ENCODE results near the gene TRAPPC8.

Gene TRAPPC8

GRCh38 chr18:31978616-31979015, 35.7 kb upstream of the TRAPPC8 start:
- no peak overlapping the region for H3K27ac ChIP-seq (replicated peaks)
- DNase-seq (ENCODE audit: low read depth in 1 of 2, low spot score in 1 of 2) = no peak
- H3K27me3 ChIP-seq (ENCODE audit: insufficient read depth, poor library complexity, severe bottlenecking) = no peaks in the 10 kb centered on the region
- TF ChIP-seq CTCF (IDR thresholded peaks at IDR 0.05; ENCODE audit: insufficient read depth, low read length) (no peak), SPI1 (IDR thresholded peaks at IDR 0.05; ENCODE audit: borderline replicate concordance, low read depth) (no peak), GABPA (IDR thresholded peaks at IDR 0.05; ENCODE audit: low read depth) (no peak), POLR2AphosphoS5 (IDR thresholded peaks at IDR 0.05; ENCODE audit: low read depth) (no peak)
- TF ChIP-seq, protein P1, sequence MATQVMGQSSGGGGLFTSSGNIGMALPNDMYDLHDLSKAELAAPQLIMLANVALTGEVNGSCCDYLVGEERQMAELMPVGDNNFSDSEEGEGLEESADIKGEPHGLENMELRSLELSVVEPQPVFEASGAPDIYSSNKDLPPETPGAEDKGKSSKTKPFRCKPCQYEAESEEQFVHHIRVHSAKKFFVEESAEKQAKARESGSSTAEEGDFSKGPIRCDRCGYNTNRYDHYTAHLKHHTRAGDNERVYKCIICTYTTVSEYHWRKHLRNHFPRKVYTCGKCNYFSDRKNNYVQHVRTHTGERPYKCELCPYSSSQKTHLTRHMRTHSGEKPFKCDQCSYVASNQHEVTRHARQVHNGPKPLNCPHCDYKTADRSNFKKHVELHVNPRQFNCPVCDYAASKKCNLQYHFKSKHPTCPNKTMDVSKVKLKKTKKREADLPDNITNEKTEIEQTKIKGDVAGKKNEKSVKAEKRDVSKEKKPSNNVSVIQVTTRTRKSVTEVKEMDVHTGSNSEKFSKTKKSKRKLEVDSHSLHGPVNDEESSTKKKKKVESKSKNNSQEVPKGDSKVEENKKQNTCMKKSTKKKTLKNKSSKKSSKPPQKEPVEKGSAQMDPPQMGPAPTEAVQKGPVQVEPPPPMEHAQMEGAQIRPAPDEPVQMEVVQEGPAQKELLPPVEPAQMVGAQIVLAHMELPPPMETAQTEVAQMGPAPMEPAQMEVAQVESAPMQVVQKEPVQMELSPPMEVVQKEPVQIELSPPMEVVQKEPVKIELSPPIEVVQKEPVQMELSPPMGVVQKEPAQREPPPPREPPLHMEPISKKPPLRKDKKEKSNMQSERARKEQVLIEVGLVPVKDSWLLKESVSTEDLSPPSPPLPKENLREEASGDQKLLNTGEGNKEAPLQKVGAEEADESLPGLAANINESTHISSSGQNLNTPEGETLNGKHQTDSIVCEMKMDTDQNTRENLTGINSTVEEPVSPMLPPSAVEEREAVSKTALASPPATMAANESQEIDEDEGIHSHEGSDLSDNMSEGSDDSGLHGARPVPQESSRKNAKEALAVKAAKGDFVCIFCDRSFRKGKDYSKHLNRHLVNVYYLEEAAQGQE (IDR thresholded peaks at IDR 0.05; ENCODE audit: insufficient replicate concordance, low read depth) = no peak
- no peak overlapping the region for H3K4me3 ChIP-seq (replicated peaks; ENCODE audit: insufficient read depth, low read length)

GRCh38 chr18:31977270-31977872, 34.4 kb upstream of the TRAPPC8 start:
- H3K4me3 ChIP-seq (replicated peaks; ENCODE audit: insufficient read depth, low read length) = no peak overlapping the region
- DNase-seq (ENCODE audit: low read depth in 1 of 2, low spot score in 1 of 2) = peak; percentile 31 to 59

DNA sequence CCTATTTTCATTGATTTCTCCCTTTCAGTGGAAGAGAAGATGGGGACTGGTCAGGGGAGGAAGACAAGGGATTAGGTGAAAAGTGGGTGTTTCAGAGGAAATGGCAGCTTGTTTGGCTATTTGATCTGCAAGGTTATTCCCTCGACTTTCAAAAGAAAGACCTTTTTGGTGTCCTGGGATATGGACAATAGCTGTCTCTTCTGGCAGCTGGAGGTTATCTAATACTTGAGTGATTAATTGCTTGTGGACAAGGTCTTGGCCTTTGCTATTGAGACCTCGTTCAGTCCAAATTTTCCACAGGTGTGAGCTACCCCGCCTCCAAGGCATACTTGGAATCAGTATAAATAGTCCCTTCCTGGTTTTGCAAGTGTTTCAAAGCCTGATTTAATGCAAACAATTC, 33.3 kb upstream of the TRAPPC8 start:
- Histone ChIP-seq H3K27ac (replicated peaks) (no peak overlapping the region), H3K4me3 (replicated peaks; ENCODE audit: insufficient read depth, low read length) (no peak overlapping the region), H3K27me3 (ENCODE audit: insufficient read depth, poor library complexity, severe bottlenecking) (no peaks in the 10 kb centered on the region)
- TF ChIP-seq CTCF (IDR thresholded peaks at IDR 0.05; ENCODE audit: insufficient read depth, low read length) (no peak), SPI1 (IDR thresholded peaks at IDR 0.05; ENCODE audit: borderline replicate concordance, low read depth) (no peak), POLR2AphosphoS5 (IDR thresholded peaks at IDR 0.05; ENCODE audit: low read depth) (no peak), GABPA (IDR thresholded peaks at IDR 0.05; ENCODE audit: low read depth) (no peak)
- TF ChIP-seq, protein P1 (IDR thresholded peaks at IDR 0.05; ENCODE audit: insufficient replicate concordance, low read depth) = no peak
- DNase-seq (ENCODE audit: low read depth in 1 of 2, low spot score in 1 of 2) = no peak

More at GRCh38 chr18:31977270-31977872, 34.4 kb upstream of the TRAPPC8 start:
- no peaks in the 10 kb centered on the region for H3K27me3 ChIP-seq (ENCODE audit: insufficient read depth, poor library complexity, severe bottlenecking)
- no peak overlapping the region for H3K27ac ChIP-seq (replicated peaks)
- TF ChIP-seq, protein P1 (IDR thresholded peaks at IDR 0.05; ENCODE audit: insufficient replicate concordance, low read depth) = no peak
- peak; percentile 36 for TF ChIP-seq CTCF (IDR thresholded peaks at IDR 0.05; ENCODE audit: insufficient read depth, low read length)
